SH-SY5Y (cell line): ENCODE results near the gene IGFL4.

Experiments used
- GATA2 ChIP-seq: IDR thresholded peaks from 2 replicates; pipeline ENCODE4 v1.6.1; 2011; ENCODE audit warnings: mild to moderate bottlenecking, low read depth, low read length
- GATA3 ChIP-seq: IDR thresholded peaks from 2 replicates; pipeline ENCODE4 v1.6.1; 2011; ENCODE audit warnings: low read depth, mild to moderate bottlenecking, low read length, moderate library complexity

DNA sequence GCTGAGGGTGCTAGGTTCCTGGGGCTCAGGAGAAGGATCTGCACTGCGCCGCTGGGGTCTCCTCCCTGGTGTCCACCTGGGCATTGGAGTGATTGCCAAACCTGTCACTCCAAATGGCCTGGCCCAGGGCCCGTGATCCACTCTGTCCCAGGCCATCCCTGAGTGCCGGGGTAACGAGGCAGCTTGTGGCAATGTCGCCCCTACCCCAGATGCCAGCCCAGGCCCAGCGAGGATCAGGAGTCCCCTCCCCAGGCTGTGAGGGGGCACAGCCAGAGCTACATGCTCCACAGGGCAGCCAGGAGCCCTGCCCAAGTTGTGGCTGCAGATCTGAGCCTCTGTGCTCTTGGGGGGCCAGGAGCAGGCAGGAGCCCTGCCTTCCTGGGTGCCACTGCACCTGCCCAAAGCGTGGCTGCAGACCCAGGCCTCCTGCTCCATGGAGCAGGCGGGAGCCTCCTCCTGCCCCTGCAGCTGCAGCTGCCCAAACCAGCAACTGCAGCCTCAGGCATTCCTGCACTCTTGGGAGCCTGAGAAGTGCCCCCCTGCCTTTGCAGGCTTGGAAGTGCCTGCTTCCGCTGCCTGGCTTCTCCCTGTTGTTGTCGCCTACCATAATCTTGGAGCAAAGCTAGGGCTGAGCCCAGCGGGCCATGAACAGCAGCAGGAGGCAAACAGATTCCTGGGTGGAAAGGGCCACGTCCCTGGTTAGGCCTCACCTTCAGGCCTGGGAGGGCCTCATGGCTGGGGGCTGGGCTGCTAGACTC, 4.6 kb downstream of the IGFL4 start:
- TF ChIP-seq GATA2 (no peak), GATA3 (no peak)
